ENCODE measurements around the gene SDCBP2.

Gene SDCBP2

DNA sequence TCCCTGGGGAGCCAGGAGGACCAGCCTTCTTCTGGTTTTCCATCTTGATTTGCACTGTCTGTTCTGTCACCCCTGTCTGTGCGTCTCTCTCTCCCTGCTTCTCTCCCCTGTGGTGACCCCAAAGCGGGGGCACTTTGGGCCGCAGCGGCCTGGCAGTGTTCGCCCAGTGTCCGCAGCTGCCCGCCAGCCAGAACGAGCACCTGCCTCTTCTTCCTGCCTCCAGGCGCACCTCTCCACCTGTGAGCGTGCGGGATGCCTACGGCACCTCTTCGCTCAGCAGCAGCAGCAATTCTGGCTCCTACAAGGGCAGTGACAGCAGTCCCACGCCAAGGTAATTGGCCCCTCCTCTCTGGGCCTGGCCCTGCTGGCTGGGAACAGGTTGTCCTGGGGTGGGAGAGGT lies 32.0 kb downstream of the SDCBP2 start:
- DNase-seq (ENCODE audit: low read depth) = no peak
- no peak for TF ChIP-seq CTCF (IDR thresholded peaks at IDR 0.05; ENCODE audit: insufficient read depth, low read depth, low read length, missing control alignments)
- H3K4me3 ChIP-seq (ENCODE audit: low read length) = no peak overlapping the region

DNA sequence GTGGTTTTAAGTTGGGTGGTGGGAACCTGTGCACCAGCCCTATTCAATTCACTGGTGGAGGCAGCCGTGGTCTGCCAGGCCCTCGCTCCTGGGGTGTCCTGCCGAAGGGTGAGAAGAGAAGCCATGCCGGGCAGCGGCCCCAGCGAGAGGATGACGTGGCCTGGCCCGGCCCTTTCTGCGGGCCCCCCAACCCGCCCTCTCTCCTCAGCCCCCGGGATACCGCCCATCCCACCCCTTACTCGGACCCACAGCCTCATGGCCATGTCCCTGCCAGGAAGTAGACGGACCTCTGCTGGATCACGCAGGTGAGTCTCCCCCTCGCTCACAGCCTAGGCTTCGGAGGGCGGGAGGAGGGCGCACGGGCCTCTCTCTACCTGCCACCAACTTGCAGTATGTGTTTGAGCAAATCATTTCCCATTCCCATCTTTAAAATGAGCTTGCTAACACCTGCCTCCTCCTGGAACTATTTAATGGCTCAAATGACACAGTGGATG lies 32.8 kb downstream of the SDCBP2 start:
- H3K4me3 ChIP-seq (ENCODE audit: low read length) = no peak overlapping the region
- no peak for DNase-seq (ENCODE audit: low read depth)
- no peak for TF ChIP-seq CTCF (IDR thresholded peaks at IDR 0.05; ENCODE audit: insufficient read depth, low read depth, low read length, missing control alignments)

DNA sequence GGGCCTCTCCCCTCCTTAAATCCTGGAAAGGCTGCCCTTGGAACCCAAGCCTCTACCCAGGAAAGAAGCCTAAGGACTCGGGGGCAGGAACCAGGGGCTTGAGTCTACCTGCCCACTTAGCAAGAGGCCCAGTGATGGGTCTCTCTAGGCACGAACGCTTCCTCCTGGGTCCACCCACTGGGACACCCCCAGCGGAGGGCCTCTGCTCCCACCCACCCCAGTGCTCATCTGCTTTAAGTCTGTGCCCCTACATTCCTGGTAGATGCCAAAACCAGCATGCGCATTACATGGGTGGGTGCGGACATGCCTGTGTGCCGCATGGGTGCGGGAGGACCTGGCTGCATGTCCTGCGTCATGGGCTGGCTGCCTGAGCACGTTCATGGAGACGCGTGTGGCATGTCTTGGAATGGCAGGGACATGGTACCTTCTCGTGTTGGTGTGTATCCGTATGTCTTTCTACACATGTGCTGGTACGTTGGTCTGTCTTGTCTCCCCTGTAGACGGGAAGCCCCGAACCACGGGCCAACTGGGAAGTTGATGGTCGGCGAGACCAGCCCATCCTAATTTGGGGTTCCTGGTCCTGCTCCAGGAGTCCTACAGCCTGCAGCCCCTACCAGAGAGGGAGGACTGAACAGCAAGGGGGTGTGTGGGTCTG lies 33.5 kb downstream of the SDCBP2 start:
- TF ChIP-seq CTCF (IDR thresholded peaks at IDR 0.05; ENCODE audit: insufficient read depth, low read depth, low read length, missing control alignments) = no peak
- no peak overlapping the region for H3K4me3 ChIP-seq (ENCODE audit: low read length)
- no peak for DNase-seq (ENCODE audit: low read depth)

- TF ChIP-seq CTCF (IDR thresholded peaks at IDR 0.05; ENCODE audit: insufficient read depth, low read depth, low read length, missing control alignments) = no peak
- no peak overlapping the region for H3K4me3 ChIP-seq (ENCODE audit: low read length)
- no peak for DNase-seq (ENCODE audit: low read depth)
Measured at GRCh38 chr20:1294497-1294896, 34.4 kb downstream of the SDCBP2 start.

- H3K4me3 ChIP-seq (ENCODE audit: low read length) = no peak overlapping the region
Measured at GRCh38 chr20:1293641-1294379, 35.1 kb downstream of the SDCBP2 start.

DNA sequence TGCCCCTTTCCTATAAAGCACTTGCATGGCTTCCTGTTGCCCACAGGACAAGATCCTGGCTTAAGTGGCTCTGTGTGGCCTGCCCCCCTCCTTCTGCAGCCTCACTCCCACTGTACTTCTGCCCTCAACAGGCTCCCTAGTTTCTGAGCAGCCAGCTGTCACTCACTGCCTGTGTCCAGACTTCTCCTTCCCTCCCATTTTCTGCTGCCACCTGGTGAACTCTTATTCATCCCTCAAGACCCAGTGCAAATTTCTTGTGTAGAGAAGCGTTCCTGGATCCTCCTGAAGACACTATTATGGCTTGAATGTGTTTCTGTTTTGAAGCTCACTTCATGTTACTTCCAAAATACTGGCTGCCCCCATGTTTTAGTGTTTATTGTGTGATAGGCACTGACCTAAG lies 36.3 kb downstream of the SDCBP2 start:
- no peak for DNase-seq (ENCODE audit: low read depth)
- no peak overlapping the region for H3K4me3 ChIP-seq (ENCODE audit: low read length)
- no peak for TF ChIP-seq CTCF (IDR thresholded peaks at IDR 0.05; ENCODE audit: insufficient read depth, low read depth, low read length, missing control alignments)

More at GRCh38 chr20:1293641-1294379, 35.1 kb downstream of the SDCBP2 start:
- TF ChIP-seq CTCF (IDR thresholded peaks at IDR 0.05; ENCODE audit: insufficient read depth, low read depth, low read length, missing control alignments) = no peak
- DNase-seq (ENCODE audit: low read depth) = no peak
